Stimulated activated CD8-positive, alpha-beta memory T cell treated with anti-CD3 and anti-CD28 coated beads, Interleukin-15, amount 100 ng/mL, for 1 hour (primary cell): ENCODE measurements around the gene WWOX.

ENCODE experiments used
- DNase-seq: peaks from one replicate; pipeline ENCODE4 v3.0.0-alpha.2; 2020; ENCODE audit warnings: low read depth

Gene WWOX

GRCh38 chr16:78537511-78537910, 438.1 kb downstream of the WWOX start:
- no peak for DNase-seq

- DNase-seq = no peak
These were observed 438.8 kb downstream of the WWOX start for GRCh38 chr16:78538292-78538691.

- DNase-seq = no peak
These were observed 439.5 kb downstream of the WWOX start for GRCh38 chr16:78538919-78539318.

- no peak for DNase-seq
These were observed 443.0 kb downstream of the WWOX start for GRCh38 chr16:78542419-78542818.

- no peak for DNase-seq
These were observed 443.6 kb downstream of the WWOX start for GRCh38 chr16:78543023-78543422.

- no peak for DNase-seq
These were observed 449.9 kb downstream of the WWOX start for GRCh38 chr16:78549366-78549765.

GRCh38 chr16:78551487-78552085, 452.1 kb downstream of the WWOX start:
- no peak for DNase-seq

GRCh38 chr16:78552106-78552675, 452.7 kb downstream of the WWOX start:
- no peak for DNase-seq

GRCh38 chr16:78552716-78553115, 453.3 kb downstream of the WWOX start:
- no peak for DNase-seq

- no peak for DNase-seq
These were observed 454.0 kb downstream of the WWOX start for GRCh38 chr16:78553268-78554039.

GRCh38 chr16:78556421-78556820, 457.0 kb downstream of the WWOX start:
- no peak for DNase-seq

GRCh38 chr16:78560997-78561396, 461.5 kb downstream of the WWOX start:
- no peak for DNase-seq

GRCh38 chr16:78562111-78562510, 462.7 kb downstream of the WWOX start:
- no peak for DNase-seq

GRCh38 chr16:78562650-78563049, 463.2 kb downstream of the WWOX start:
- no peak for DNase-seq

- DNase-seq = no peak
These were observed 464.5 kb downstream of the WWOX start for GRCh38 chr16:78563905-78564304.

GRCh38 chr16:78566397-78567073, 467.1 kb downstream of the WWOX start:
- DNase-seq = no peak

GRCh38 chr16:78570399-78571141, 471.1 kb downstream of the WWOX start:
- no peak for DNase-seq

- DNase-seq = no peak
These were observed 472.0 kb downstream of the WWOX start for GRCh38 chr16:78571434-78571833.

- DNase-seq = no peak
These were observed 472.5 kb downstream of the WWOX start for GRCh38 chr16:78571898-78572358.

- no peak for DNase-seq
These were observed 475.1 kb downstream of the WWOX start for GRCh38 chr16:78574571-78574970.

- DNase-seq = no peak
These were observed 477.5 kb downstream of the WWOX start for GRCh38 chr16:78576941-78577340.

GRCh38 chr16:78577630-78578029, 478.2 kb downstream of the WWOX start:
- DNase-seq = no peak
